HepG2 (cell line): ENCODE measurements around the gene C14orf93. TPM values are rescaled to one million over a fixed set of nuclear protein-coding genes. Genes with fewer than 3 reads are reported as not detected.

Experiments used
- MXD3 ChIP-seq: IDR thresholded peaks from 2 replicates; pipeline ENCODE4 v1.6.1; 2016; ENCODE audit warnings: mild to moderate bottlenecking, missing biosample characterization, missing genetic modification reagents
- PRMT3 ChIP-seq: sonication (generic); formaldehyde crosslinking; IDR thresholded peaks from 2 replicates; pipeline ENCODE4 v1.8.1; 2022; ENCODE audit warnings: low read depth, mild to moderate bottlenecking, moderate library complexity, missing genetic modification reagents, borderline replicate concordance
- SNAI1 ChIP-seq: sonication (generic); formaldehyde crosslinking; IDR thresholded peaks from 2 replicates; pipeline ENCODE4 v1.5.0; 2020; ENCODE audit warnings: mild to moderate bottlenecking, missing genetic modification reagents, borderline replicate concordance
- STAT6 ChIP-seq: sonication (generic); formaldehyde crosslinking; IDR thresholded peaks from 2 replicates; pipeline ENCODE4 v1.4.0; 2020; ENCODE audit warnings: missing genetic modification reagents, mild to moderate bottlenecking, borderline replicate concordance
- ZBTB34 ChIP-seq: sonication (generic); formaldehyde crosslinking; IDR thresholded peaks from 2 replicates; pipeline ENCODE4 v1.8.0; 2022; ENCODE audit warnings: mild to moderate bottlenecking, missing genetic modification reagents
- ZNF713 ChIP-seq: sonication (generic); formaldehyde crosslinking; IDR thresholded peaks from 2 replicates; pipeline ENCODE4 v1.4.0; 2020; ENCODE audit warnings: mild to moderate bottlenecking, missing genetic modification reagents
- ZNF737 ChIP-seq: sonication (generic); formaldehyde crosslinking; IDR thresholded peaks from 2 replicates; pipeline ENCODE4 v1.5.0; 2020; ENCODE audit warnings: missing genetic modification reagents, mild to moderate bottlenecking, borderline replicate concordance
- ZNF850 ChIP-seq: sonication (generic); formaldehyde crosslinking; conservative IDR thresholded peaks from 2 replicates; pipeline ENCODE4 v1.9.0; 2021; ENCODE audit warnings: mild to moderate bottlenecking, missing genetic modification reagents
- polyA plus RNA-seq, 8 experiments: library from polyadenylated mRNA; depleted of rRNA in 3 of 8; stranded (reverse) in 7 of 8; unstranded in 1 of 8; fragments of >200 nt; fragmentation: Illumina TruSeq in 4 of 8; extraction: Trizol in 4 of 8; gene quantifications; 2 replicates each; pipeline versions ENCODE4 v1.2.1 to v1.2.3, GENCODE V29; 2011 to 2016; ENCODE audit warnings: low read depth in 4 of 8, missing spikeins in 1 of 8, mixed read lengths in 1 of 8; ENCODE audit not compliant: insufficient read depth in 1 of 8
- total RNA-seq, 5 experiments: library from RNA; depleted of rRNA; stranded (reverse); fragments of >200 nt; fragmentation: Illumina TruSeq; extraction: Trizol; gene quantifications; 2 replicates each; pipeline ENCODE4 v1.2.3, GENCODE V29; 2016; ENCODE audit warnings: low read depth in 1 of 5
- TF ChIP-seq, protein P1 (sequence below): sonication (generic); formaldehyde crosslinking; IDR thresholded peaks from 2 replicates; pipeline ENCODE4 v1.5.0; 2020; ENCODE audit warnings: missing genetic modification reagents
- TF ChIP-seq, protein P2 (sequence below): sonication (generic); formaldehyde crosslinking; IDR thresholded peaks from 2 replicates; pipeline ENCODE4 v1.4.0; 2020; ENCODE audit warnings: missing genetic modification reagents, borderline replicate concordance

C14orf93 gene
- total and polyA plus RNA-seq, 2 of the 13 experiments (the other 11 are each of a cell fraction or from before 2014, with no cell fraction given) = 11.4 to 22.5 TPM

- peak; percentile 100 for TF ChIP-seq MXD3 (CRISPR knock-in tag)
- TF ChIP-seq ZNF737 = peak; percentile 97; the same call in 1 of the 2 replicates
- TF ChIP-seq, protein P1, sequence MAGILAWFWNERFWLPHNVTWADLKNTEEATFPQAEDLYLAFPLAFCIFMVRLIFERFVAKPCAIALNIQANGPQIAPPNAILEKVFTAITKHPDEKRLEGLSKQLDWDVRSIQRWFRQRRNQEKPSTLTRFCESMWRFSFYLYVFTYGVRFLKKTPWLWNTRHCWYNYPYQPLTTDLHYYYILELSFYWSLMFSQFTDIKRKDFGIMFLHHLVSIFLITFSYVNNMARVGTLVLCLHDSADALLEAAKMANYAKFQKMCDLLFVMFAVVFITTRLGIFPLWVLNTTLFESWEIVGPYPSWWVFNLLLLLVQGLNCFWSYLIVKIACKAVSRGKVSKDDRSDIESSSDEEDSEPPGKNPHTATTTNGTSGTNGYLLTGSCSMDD (CRISPR knock-in tag) = peak; percentile 90
- TF ChIP-seq, protein P2, sequence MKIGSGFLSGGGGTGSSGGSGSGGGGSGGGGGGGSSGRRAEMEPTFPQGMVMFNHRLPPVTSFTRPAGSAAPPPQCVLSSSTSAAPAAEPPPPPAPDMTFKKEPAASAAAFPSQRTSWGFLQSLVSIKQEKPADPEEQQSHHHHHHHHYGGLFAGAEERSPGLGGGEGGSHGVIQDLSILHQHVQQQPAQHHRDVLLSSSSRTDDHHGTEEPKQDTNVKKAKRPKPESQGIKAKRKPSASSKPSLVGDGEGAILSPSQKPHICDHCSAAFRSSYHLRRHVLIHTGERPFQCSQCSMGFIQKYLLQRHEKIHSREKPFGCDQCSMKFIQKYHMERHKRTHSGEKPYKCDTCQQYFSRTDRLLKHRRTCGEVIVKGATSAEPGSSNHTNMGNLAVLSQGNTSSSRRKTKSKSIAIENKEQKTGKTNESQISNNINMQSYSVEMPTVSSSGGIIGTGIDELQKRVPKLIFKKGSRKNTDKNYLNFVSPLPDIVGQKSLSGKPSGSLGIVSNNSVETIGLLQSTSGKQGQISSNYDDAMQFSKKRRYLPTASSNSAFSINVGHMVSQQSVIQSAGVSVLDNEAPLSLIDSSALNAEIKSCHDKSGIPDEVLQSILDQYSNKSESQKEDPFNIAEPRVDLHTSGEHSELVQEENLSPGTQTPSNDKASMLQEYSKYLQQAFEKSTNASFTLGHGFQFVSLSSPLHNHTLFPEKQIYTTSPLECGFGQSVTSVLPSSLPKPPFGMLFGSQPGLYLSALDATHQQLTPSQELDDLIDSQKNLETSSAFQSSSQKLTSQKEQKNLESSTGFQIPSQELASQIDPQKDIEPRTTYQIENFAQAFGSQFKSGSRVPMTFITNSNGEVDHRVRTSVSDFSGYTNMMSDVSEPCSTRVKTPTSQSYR = peak; percentile 87
- no peak for TF ChIP-seq ZNF850 (CRISPR knock-in tag)
- peak; percentile 99 for TF ChIP-seq SNAI1 (CRISPR knock-in tag)
- TF ChIP-seq ZBTB34 = peak; percentile 96
- TF ChIP-seq ZNF713 (CRISPR knock-in tag) = peak; percentile 98
- TF ChIP-seq PRMT3 (CRISPR knock-in tag) = peak; percentile 64; the same call in 1 of the 2 replicates
- peak; percentile 93 for TF ChIP-seq STAT6 (CRISPR knock-in tag)
These were observed 3.2 kb downstream of the C14orf93 start (continued) for GRCh38 chr14:23006544-23007419.
